ENCODE measurements around the gene FABP3.

DNA sequence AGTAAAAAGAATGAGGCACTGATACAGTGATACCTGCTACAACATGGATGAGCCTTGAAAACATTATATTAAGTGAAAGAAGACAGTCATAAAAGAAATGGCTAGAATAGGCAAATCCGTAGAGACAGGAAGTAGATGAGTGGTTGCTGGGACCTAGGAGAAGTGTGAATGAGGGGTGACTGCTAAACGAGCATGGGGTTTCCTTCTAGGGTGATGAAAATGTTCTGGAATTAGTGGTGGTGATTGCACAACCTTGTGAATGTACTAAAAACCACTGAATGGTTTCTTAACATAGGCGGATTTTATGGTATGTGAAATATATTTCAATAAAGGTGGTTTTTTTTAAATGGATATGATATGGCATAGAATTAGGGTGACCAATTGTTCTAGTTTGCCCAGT, 27.5 kb upstream of the FABP3 start:
- TF ChIP-seq, protein P1, sequence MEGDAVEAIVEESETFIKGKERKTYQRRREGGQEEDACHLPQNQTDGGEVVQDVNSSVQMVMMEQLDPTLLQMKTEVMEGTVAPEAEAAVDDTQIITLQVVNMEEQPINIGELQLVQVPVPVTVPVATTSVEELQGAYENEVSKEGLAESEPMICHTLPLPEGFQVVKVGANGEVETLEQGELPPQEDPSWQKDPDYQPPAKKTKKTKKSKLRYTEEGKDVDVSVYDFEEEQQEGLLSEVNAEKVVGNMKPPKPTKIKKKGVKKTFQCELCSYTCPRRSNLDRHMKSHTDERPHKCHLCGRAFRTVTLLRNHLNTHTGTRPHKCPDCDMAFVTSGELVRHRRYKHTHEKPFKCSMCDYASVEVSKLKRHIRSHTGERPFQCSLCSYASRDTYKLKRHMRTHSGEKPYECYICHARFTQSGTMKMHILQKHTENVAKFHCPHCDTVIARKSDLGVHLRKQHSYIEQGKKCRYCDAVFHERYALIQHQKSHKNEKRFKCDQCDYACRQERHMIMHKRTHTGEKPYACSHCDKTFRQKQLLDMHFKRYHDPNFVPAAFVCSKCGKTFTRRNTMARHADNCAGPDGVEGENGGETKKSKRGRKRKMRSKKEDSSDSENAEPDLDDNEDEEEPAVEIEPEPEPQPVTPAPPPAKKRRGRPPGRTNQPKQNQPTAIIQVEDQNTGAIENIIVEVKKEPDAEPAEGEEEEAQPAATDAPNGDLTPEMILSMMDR (IDR thresholded peaks at IDR 0.05), result no peak
- TF ChIP-seq SIN3A (IDR thresholded peaks at IDR 0.05; ENCODE audit: borderline replicate concordance, insufficient read depth, low read depth, low read length), result no peak
